ENCODE measurements around the gene RGS6.

DNA sequence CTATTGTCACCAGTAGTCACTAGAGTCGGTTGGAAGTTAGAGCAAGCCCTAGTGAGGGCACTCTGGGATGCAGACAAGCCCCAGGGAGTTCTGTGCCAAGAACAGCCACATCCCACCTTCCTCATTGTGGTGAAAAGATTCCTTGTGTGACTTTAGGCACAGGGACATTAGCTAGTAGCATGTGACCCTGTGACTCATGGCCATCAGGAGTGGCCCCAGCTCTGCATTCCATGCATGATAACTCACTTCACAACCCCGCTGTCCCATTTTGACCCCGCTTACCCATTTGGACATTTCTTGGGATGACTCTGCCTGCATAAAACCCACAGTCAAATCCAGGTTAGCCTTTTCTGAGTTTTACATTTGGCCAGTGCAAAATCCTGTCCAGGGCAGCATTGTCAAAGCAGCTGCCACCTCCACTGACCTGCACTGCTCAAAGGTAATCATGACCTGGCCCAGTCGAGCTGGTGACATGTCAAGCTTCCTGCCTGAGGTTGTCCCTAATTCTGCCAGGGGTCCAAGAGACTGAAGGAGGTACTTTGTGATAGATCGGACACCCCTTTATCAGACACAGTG is 531.1 kb downstream of the RGS6 start:
- TF ChIP-seq CTCF (IDR thresholded peaks at IDR 0.05), result no peak
- TF ChIP-seq POLR2A (IDR thresholded peaks at IDR 0.05), result no peak

Data from thyroid gland (tissue), 4 donors.